Coronary artery (tissue), 2 donors: ENCODE measurements around the gene SLC25A48.

Source experiments
- DNase-seq: peaks from one replicate; pipeline ENCODE4 v3.0.0-alpha.2; 2017; ENCODE audit warnings: low spot score
- H3K27ac ChIP-seq, 2 donors: fragments of 200-600 bp; sonication (generic); one replicate each; pipeline ENCODE4 v1.5.1; 2016 to 2019
- H3K4me3 ChIP-seq: fragments of 200-600 bp; sonication (generic); 2 replicates; pipeline ENCODE4 v1.5.1; 2016; ENCODE audit warnings: mild to moderate bottlenecking, moderate library complexity
- TF ChIP-seq, protein P1 (sequence below): fragments of 200-600 bp; sonication (generic); IDR thresholded peaks from one replicate; pipeline ENCODE4 v1.5.1; 2019; ENCODE audit warnings: antibody characterized with exemption

The SLC25A48 gene

DNA sequence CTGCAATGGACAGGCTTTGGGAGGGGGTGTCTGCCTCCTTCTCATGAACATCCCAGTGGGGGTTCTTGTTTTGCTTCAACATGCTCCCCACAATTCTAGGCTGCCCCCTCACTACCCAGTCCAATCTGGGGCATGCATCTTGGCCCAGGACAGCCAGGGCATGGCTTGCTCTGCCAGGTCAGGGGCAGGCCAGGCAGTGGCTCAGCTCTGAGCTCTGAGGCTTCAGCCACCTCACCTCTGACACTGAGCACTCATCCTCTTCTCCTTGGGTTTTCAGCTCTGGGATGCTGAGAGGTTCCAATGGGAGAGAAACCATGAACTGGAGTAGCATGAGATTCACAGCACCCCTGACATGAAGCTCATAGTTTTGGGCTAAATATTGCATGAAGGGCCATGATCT, 11.8 kb downstream of the SLC25A48 start:
- no peak overlapping the region for H3K4me3 ChIP-seq
- H3K27ac ChIP-seq: no peak overlapping the region
- TF ChIP-seq, protein P1, sequence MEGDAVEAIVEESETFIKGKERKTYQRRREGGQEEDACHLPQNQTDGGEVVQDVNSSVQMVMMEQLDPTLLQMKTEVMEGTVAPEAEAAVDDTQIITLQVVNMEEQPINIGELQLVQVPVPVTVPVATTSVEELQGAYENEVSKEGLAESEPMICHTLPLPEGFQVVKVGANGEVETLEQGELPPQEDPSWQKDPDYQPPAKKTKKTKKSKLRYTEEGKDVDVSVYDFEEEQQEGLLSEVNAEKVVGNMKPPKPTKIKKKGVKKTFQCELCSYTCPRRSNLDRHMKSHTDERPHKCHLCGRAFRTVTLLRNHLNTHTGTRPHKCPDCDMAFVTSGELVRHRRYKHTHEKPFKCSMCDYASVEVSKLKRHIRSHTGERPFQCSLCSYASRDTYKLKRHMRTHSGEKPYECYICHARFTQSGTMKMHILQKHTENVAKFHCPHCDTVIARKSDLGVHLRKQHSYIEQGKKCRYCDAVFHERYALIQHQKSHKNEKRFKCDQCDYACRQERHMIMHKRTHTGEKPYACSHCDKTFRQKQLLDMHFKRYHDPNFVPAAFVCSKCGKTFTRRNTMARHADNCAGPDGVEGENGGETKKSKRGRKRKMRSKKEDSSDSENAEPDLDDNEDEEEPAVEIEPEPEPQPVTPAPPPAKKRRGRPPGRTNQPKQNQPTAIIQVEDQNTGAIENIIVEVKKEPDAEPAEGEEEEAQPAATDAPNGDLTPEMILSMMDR: no peak
- no peak for DNase-seq

DNA sequence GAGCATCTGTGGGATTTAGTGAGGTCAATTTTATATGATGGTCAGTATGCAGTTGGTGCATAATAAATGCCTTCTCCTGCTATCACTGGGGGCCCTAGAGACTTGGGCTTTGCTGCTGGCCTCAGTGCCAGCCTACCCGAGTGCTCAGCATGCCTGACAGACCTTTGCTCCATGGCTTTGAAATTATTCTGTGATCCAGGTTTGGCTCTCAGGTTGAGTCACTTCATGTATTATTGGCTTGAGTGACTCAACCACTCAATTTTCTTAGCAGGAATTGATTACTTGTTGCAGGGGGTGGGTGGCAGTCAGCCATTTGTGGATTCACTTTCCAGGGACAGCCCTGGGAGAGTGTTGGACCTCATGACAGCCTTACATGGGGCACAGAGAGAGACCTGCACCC, 13.5 kb downstream of the SLC25A48 start:
- TF ChIP-seq, protein P1: no peak
- H3K4me3 ChIP-seq: no peak overlapping the region
- no peak overlapping the region for H3K27ac ChIP-seq
- no peak for DNase-seq

DNA sequence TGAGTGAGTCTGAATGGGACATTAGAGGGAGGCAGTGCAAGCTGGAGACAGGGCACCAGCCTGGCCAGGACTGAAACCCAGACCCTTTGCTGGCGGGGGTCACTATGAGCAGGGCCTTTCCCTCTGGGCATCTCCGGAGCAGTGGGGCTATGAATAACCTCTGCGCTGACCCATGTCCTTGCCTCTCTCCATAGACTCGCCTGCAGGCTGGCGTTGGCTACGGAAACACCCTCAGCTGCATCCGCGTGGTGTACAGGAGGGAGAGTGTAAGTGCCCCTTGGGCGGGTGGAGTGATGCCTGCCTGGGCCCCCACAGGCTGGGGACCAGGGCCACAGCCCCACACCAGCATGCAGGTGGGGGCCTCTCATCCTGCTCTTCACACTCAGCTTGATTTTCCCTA, 15.8 kb downstream of the SLC25A48 start:
- no peak for DNase-seq
- Histone ChIP-seq H3K4me3 (no peak overlapping the region), H3K27ac (no peak overlapping the region)
- TF ChIP-seq, protein P1: no peak

DNA sequence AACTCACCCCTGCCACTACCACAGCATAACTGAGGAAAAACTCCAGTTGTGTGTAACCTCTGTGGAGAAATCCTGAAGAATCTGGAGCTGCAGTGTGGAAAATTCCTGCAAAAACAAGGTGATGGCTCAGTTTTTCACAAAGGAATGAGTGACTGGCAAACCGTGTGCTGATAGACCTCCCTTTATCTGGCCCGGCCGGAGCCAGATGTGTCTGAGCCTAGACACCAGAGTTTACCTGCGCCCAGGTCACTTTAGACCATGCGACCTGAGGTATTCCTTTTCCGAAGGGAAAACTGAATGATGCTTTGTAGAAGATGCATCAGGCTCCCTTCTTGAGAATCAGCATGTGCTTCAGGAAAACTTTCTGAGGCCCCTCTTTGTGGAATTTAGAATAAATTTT, 16.2 kb downstream of the SLC25A48 start:
- no peak for DNase-seq
- H3K27ac ChIP-seq: no peak overlapping the region
- H3K4me3 ChIP-seq: no peak overlapping the region
- TF ChIP-seq, protein P1: no peak

DNA sequence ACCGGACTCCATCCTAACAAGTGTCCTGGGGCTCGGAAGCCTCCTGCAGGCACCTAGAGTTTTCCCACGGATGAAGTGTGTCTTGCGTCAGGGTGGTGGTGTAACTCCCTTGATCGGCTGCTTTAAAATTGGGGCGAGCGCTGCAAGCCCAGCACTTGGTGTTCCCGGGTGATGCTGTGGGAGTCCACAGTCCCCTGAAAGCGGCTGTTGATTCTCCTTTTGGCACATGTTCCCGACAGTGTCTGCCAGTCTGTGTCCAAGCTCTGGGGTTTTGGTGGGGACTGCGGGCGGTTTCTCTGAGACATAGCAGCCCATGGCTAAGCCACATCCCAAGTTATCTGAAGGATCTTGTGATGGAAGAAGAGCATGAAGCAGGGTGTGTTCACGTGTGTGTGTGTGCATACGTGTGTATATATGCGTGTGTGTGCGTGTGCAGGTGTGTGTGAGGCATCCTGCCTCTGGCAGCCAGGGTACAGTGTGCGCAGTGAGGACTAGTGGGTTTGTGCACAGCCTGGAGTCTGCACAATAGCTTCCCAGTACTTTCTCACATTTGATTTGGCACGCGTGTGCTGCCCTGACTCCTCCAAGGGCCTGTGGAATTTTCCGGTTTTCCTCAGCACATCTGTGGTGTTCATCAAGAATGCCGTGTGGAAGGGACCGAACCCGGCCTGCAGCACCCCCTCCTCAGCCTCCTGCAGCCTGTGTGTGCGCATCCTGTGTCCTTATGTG, 16.9 kb downstream of the SLC25A48 start:
- DNase-seq: no peak
- Histone ChIP-seq H3K27ac (no peak overlapping the region), H3K4me3 (no peak overlapping the region)
- TF ChIP-seq, protein P1: no peak

DNA sequence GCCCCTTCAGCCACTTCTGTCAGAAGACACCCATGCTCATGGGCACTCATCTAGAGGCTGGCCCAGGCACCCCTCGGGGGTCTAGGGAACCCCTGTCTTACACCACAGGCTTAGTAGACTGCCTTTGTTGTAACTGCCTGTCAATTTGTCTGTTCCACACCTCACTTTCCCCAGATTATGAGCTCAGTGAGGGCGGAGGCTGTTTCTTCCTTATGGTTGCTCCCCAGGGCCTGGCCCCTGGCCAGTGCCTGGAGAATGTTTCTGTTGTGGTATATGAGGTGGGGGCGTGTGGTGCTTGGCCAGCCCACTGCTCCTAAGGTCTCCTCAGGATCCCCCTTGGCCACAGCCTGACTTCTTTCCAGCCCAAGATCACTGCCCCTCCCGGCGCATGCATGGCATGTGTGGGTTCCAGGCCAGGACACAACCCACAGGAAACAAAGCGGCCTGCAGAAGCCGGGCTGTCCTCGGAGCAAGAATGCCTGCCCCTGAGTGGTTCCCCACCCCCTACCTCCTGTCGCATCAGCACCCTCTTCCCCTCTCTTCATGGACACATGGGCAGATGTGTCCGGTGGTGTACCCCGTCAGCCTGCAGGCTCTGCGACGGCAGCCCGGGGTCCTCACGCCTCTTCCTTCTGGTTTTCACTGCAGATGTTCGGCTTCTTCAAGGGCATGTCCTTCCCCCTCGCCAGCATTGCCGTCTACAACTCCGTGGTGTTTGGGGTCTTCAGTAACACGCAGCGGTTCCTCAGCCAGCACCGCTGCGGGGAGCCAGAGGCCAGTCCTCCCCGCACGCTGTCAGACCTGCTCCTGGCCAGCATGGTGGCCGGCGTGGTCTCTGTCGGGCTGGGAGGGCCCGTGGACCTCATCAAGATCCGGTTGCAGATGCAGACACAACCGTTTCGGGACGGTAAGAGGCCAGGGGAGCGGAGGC, 17.7 kb downstream of the SLC25A48 start:
- H3K27ac ChIP-seq: no peak overlapping the region
- TF ChIP-seq, protein P1: no peak
- H3K4me3 ChIP-seq: no peak overlapping the region
- DNase-seq: no peak
